HG03469 (cell line): ENCODE results near the gene NHLH1.

Experiments used
- ATAC-seq: cut with Tn5 transposase; IDR thresholded peaks from one replicate; pipeline ENCODE4 v1.9.1; 2021; ENCODE audit warnings: mild to moderate bottlenecking, moderate library complexity, moderate number of reproducible peaks; ENCODE audit not compliant: unreplicated experiment

Gene NHLH1

GRCh38 chr1:160407839-160408801 lies 41.2 kb downstream of the NHLH1 start:
- ATAC-seq: no peak

DNA sequence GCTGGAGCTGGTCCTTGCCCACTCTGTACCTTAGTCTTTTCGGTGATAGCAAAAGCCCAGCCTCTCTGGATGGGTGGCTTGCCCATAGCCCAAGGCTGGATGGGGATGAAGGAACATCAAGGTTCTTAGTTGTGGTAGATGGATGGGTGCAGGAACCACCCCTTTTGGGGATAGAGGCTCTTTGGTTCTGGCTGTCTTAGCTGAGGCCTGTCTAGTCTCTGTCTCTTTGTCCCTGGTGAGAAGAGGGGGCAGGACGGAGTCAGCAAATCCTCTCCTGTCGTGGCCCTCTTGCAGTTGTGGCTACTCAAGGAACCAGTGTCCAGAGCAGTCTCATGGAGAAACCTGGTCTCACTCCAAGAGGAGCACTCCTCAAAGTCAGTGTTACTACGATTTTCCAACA lies 42.0 kb downstream of the NHLH1 start:
- ATAC-seq: no peak

- no peak for ATAC-seq
Observed at GRCh38 chr1:160409486-160409885, 42.6 kb downstream of the NHLH1 start.

DNA sequence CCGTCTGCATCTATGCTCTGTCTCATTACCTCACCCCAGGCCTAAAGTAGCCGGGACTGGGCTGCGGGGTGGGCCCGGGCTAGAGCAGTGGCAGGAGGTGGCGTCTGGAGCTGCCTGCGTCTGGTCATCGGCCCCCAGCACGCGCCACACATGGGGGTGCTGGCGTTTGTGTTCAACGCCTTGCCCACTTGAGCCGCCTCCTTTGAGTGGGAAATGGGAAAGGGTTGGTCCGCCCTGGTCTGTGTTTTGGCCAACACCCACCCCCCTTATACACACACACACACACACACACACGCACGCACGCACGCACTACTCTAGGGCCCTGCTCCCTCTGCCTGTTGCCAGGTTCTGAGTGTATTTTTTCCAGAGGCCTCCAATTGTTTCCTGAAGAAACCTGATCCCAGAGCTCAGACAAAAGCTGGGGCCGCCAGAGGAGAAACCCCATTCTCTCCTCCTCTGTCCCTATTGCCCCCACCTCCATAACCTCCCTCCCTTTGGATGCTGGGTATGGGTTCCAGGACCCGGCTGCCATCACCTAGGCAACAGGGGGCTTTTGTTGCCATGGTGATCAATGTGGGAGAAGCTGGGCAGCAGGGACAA lies 43.6 kb downstream of the NHLH1 start:
- no peak for ATAC-seq

DNA sequence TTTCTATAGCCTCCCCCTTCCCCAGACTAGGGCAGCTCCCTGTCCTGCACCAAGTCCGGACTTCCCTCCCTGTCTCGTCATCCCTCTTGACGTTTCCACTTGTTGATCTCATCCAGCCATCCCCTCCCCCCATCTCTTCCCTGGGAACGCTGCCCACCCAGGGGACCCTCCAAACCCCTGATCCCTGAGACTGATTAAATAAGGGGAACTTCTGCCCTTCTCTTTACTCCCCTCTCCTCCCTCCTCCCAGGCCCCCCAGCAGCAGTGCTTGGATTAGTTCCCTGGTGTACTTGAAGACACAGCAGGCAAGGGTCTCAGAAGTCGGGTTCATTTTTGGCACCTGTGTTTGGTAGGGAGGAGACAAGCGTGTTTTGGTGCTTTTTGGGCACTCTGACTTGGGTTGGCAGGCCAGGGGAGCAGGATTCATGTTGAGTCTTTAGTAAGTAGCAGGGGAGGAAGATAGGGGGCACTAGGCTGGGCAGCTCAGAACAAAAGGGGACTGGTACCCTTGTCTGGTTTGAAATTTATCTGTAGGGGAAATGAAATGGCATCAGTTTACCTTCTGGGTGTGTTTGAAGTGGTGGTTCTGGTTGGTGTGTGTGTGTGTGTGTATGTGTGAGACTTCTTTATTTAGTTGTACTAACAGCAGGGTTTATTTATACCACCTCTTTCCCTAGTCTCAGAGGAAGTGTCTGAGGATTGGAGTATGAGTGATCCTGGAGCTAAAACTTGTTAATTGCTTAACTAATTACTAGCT lies 44.6 kb downstream of the NHLH1 start:
- ATAC-seq: no peak

GRCh38 chr1:160412028-160412362 lies 45.1 kb downstream of the NHLH1 start:
- no peak for ATAC-seq

DNA sequence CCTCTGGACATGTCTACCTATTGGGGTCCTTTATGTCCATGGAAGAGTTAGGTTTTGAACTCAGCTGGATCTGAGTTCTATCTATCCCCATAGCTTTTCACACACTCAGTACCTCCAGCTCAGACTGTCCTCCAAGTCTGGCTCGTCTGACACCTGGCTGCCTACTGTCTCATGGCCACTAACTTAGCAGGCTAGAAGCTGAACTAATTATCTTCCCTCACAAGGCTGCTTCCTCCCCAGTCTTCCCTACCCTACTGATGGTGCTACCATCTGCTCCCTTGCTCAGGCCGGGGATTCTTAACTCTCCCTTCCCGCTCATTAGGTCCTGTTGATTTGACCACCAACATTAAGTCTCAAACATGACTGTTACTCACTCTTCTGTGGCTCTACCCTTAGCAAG lies 46.8 kb downstream of the NHLH1 start:
- ATAC-seq: no peak

GRCh38 chr1:160414881-160415280 lies 48.0 kb downstream of the NHLH1 start:
- no peak for ATAC-seq

- no peak for ATAC-seq
Observed at GRCh38 chr1:160415696-160416290, 48.9 kb downstream of the NHLH1 start.

- ATAC-seq: no peak
Observed at GRCh38 chr1:160416369-160416768, 49.5 kb downstream of the NHLH1 start.

- no peak for ATAC-seq
Observed at GRCh38 chr1:160418483-160418882, 51.6 kb downstream of the NHLH1 start.

- no peak for ATAC-seq
Observed at GRCh38 chr1:160419150-160419837, 52.4 kb downstream of the NHLH1 start.

DNA sequence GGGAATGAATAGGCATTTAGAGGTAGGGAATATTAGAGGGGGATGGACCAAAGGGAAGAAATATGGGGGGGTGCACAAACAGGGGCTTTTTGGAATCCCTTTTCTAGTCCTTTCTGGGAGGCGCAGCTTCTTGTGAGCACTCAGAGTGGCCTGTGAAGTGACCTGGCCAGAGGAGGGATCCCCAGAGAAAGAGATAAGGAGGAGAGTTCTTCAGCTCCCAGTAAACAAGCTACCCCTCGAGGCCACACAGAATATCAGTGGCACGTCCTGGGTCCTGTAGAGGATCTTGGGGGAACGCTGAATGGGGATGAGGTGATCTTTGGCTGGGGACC lies 52.9 kb downstream of the NHLH1 start:
- ATAC-seq: no peak

- ATAC-seq: no peak
Observed at GRCh38 chr1:160420881-160421842, 54.3 kb downstream of the NHLH1 start.

- no peak for ATAC-seq
Observed at GRCh38 chr1:160421881-160422280, 55.0 kb downstream of the NHLH1 start.
